ENCODE results near the gene UBE2QL1.

- TF ChIP-seq ESRRG (CRISPR knock-in tag; IDR thresholded peaks at IDR 0.05), result no peak
- TF ChIP-seq, protein P1, sequence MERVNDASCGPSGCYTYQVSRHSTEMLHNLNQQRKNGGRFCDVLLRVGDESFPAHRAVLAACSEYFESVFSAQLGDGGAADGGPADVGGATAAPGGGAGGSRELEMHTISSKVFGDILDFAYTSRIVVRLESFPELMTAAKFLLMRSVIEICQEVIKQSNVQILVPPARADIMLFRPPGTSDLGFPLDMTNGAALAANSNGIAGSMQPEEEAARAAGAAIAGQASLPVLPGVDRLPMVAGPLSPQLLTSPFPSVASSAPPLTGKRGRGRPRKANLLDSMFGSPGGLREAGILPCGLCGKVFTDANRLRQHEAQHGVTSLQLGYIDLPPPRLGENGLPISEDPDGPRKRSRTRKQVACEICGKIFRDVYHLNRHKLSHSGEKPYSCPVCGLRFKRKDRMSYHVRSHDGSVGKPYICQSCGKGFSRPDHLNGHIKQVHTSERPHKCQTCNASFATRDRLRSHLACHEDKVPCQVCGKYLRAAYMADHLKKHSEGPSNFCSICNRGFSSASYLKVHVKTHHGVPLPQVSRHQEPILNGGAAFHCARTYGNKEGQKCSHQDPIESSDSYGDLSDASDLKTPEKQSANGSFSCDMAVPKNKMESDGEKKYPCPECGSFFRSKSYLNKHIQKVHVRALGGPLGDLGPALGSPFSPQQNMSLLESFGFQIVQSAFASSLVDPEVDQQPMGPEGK (CRISPR knock-in tag; IDR thresholded peaks at IDR 0.05; ENCODE audit: borderline replicate concordance), result no peak
- TF ChIP-seq ZNF8 (CRISPR knock-in tag; IDR thresholded peaks at IDR 0.05), result no peak
These were observed 58.0 kb downstream of the UBE2QL1 start for GRCh38 chr5:6506611-6507010.
